ENCODE data around the gene SCN4A.

DNA sequence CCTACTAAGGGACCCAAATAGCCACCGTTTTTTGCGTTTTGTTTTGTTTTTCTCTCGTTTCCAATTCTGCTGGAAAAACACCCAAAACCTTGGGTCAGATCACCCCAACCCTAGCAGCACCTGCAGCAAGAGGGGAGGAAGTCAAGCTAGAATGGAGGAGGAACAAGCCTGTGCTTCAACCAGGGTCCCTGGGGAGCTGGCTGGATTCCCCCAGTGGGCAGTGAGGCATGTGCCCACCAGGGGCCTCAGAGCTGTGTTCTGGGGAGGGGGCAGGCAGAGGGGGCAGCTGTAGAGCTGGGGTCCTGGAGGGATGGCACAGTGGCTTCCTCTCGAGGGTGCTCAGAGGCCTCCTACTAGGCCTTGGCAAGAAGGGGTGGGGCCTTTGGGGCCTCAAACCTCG lies 47.1 kb downstream of the SCN4A start:
- TF ChIP-seq POLR2AphosphoS5 (IDR thresholded peaks at IDR 0.05) (no peak), POLR2A (IDR thresholded peaks at IDR 0.05) (no peak)
- TF ChIP-seq, protein P1, sequence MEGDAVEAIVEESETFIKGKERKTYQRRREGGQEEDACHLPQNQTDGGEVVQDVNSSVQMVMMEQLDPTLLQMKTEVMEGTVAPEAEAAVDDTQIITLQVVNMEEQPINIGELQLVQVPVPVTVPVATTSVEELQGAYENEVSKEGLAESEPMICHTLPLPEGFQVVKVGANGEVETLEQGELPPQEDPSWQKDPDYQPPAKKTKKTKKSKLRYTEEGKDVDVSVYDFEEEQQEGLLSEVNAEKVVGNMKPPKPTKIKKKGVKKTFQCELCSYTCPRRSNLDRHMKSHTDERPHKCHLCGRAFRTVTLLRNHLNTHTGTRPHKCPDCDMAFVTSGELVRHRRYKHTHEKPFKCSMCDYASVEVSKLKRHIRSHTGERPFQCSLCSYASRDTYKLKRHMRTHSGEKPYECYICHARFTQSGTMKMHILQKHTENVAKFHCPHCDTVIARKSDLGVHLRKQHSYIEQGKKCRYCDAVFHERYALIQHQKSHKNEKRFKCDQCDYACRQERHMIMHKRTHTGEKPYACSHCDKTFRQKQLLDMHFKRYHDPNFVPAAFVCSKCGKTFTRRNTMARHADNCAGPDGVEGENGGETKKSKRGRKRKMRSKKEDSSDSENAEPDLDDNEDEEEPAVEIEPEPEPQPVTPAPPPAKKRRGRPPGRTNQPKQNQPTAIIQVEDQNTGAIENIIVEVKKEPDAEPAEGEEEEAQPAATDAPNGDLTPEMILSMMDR (IDR thresholded peaks at IDR 0.05), result no peak

Data from breast epithelium (tissue), 3 donors.